CD4-positive, alpha-beta T cell treated with Interleukin-2 at 100 ng/mL for 4 hours (primary cell): Measurements from ENCODE around the gene CD40.
"Not testable (repeated sequence)": the region's sequence is repeated elsewhere in the genome, so short reads cannot be mapped to it uniquely, and the experiment has no call there.

ENCODE experiments used
- DNase-seq: peaks from one replicate; pipeline ENCODE4 v3.0.0-alpha.2; 2020; ENCODE audit warnings: low spot score

CD40 gene

GRCh38 chr20:46117704-46118467 is at the start of gene CD40:
Gene CD40 (plus strand): TSS chr20:46118314. CDS start chr20:46118344, 30 bp downstream.
- DNase-seq = peak; percentile 62

- no peak for DNase-seq
Measured at GRCh38 chr20:46070215-46070900, 47.8 kb upstream of the CD40 start.

GRCh38 chr20:46071573-46071972 is 46.5 kb upstream of the CD40 start:
- no peak for DNase-seq

- DNase-seq = no peak
Measured at GRCh38 chr20:46073024-46073423, 45.1 kb upstream of the CD40 start.

- DNase-seq = no peak
Measured at GRCh38 chr20:46073443-46073842, 44.7 kb upstream of the CD40 start.

- no peak for DNase-seq
Measured at GRCh38 chr20:46074006-46074405, 44.1 kb upstream of the CD40 start.

- no peak for DNase-seq
Measured at GRCh38 chr20:46076806-46077205, 41.3 kb upstream of the CD40 start.

GRCh38 chr20:46077642-46078305 is 40.3 kb upstream of the CD40 start:
- no peak for DNase-seq

- DNase-seq = no peak
Measured at GRCh38 chr20:46078954-46079353, 39.2 kb upstream of the CD40 start.

GRCh38 chr20:46081074-46081473 is 37.0 kb upstream of the CD40 start:
- DNase-seq = no peak

- no peak for DNase-seq
Measured at GRCh38 chr20:46083101-46083500, 35.0 kb upstream of the CD40 start.

GRCh38 chr20:46083531-46084061 is 34.5 kb upstream of the CD40 start:
- DNase-seq = no peak

GRCh38 chr20:46084805-46085178 is 33.3 kb upstream of the CD40 start:
- DNase-seq = no peak

GRCh38 chr20:46085179-46085851 is 32.8 kb upstream of the CD40 start:
- no peak for DNase-seq

GRCh38 chr20:46087161-46087560 is 31.0 kb upstream of the CD40 start:
- no peak for DNase-seq

GRCh38 chr20:46088409-46089166 is 29.5 kb upstream of the CD40 start:
- no peak for DNase-seq

GRCh38 chr20:46089167-46089416 is 29.0 kb upstream of the CD40 start:
- DNase-seq = no peak

- peak; percentile 95 for DNase-seq
Measured at GRCh38 chr20:46089417-46090388, 28.4 kb upstream of the CD40 start, which contains the start of gene NCOA5. Gene NCOA5 (minus strand): TSS chr20:46089962. CDS start chr20:46079424, 10,538 bp downstream.

GRCh38 chr20:46091622-46092535 is 26.2 kb upstream of the CD40 start:
- not testable (repeated sequence) for DNase-seq
